MM.1S (cell line): Measurements from ENCODE around the gene DIP2C.

Experiments
- EZH2 ChIP-seq: fragments of 300-600 bp; sonication (generic); optimal IDR thresholded peaks from 2 replicates; pipeline ENCODE3; 2017; ENCODE audit warnings: low read depth, mild to moderate bottlenecking, antibody characterized with exemption, low read length, mixed read lengths
- EZH2phosphoT487 ChIP-seq: fragments of 300-600 bp; sonication (generic); IDR thresholded peaks from 2 replicates; pipeline ENCODE4 v1.6.1; 2018; ENCODE audit warnings: antibody characterized with exemption, low read length
- TF ChIP-seq, protein P1 (sequence below): fragments of 300-600 bp; sonication (generic); IDR thresholded peaks from 2 replicates; pipeline ENCODE4 v1.5.1; 2016; ENCODE audit warnings: antibody characterized with exemption, low read length, mixed read lengths

GRCh38 chr10:384538-385305 lies 304.7 kb downstream of the DIP2C start:
- TF ChIP-seq, protein P1, sequence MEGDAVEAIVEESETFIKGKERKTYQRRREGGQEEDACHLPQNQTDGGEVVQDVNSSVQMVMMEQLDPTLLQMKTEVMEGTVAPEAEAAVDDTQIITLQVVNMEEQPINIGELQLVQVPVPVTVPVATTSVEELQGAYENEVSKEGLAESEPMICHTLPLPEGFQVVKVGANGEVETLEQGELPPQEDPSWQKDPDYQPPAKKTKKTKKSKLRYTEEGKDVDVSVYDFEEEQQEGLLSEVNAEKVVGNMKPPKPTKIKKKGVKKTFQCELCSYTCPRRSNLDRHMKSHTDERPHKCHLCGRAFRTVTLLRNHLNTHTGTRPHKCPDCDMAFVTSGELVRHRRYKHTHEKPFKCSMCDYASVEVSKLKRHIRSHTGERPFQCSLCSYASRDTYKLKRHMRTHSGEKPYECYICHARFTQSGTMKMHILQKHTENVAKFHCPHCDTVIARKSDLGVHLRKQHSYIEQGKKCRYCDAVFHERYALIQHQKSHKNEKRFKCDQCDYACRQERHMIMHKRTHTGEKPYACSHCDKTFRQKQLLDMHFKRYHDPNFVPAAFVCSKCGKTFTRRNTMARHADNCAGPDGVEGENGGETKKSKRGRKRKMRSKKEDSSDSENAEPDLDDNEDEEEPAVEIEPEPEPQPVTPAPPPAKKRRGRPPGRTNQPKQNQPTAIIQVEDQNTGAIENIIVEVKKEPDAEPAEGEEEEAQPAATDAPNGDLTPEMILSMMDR, result no peak
- TF ChIP-seq EZH2 (no peak), EZH2phosphoT487 (no peak)
